CD8-positive, alpha-beta memory T cell (primary cell): ENCODE data around the gene GPS2. TPM values are rescaled to one million over a fixed set of nuclear protein-coding genes. Genes with fewer than 3 reads are reported as not detected.
A peak's percentile ranks its signal among the peaks of the same experiment; 100 is the strongest.

ENCODE experiments used
- CTCF ChIA-PET: fragments of 350-600 bp; sonication (Branson Sonifier 250); formaldehyde crosslinking; loops from one replicate; lab custom pipeline; 2021; ENCODE audit warnings: antibody characterized with exemption; lab: Charles Lee
- POLR2A ChIA-PET: fragments of 350-600 bp; sonication (Branson Sonifier 250); formaldehyde crosslinking; loops from one replicate; lab custom pipeline; 2021; ENCODE audit warnings: antibody characterized with exemption; lab: Charles Lee
- DNase-seq, 5 donors: peaks; one replicate each; pipeline versions ENCODE4 v3.0.0 to v3.0.0-alpha.2; 2020 to 2022; ENCODE audit warnings: mixed read lengths in 1 of 5
- H3K27ac ChIP-seq: one replicate; pipeline ENCODE4 v1.7.0; 2013; ENCODE audit warnings: low read depth, mild to moderate bottlenecking, low read length, moderate library complexity
- H3K27me3 ChIP-seq: 2 replicates; pipeline ENCODE4 v1.7.0; 2013; ENCODE audit warnings: low read length, mild to moderate bottlenecking; ENCODE audit not compliant: insufficient read depth, poor library complexity, severe bottlenecking
- H3K36me3 ChIP-seq: 2 replicates; pipeline ENCODE4 v1.7.0; 2013; ENCODE audit warnings: mild to moderate bottlenecking, low read length, moderate library complexity; ENCODE audit not compliant: insufficient read depth
- H3K4me1 ChIP-seq: 2 replicates; pipeline ENCODE4 v1.7.0; 2013; ENCODE audit warnings: mild to moderate bottlenecking, low read length, moderate library complexity; ENCODE audit not compliant: insufficient read depth
- H3K4me3 ChIP-seq: 2 replicates; pipeline ENCODE4 v1.7.0; 2013; ENCODE audit warnings: mild to moderate bottlenecking, low read length
- H3K9me3 ChIP-seq: 2 replicates; pipeline ENCODE4 v1.7.0; 2013; ENCODE audit warnings: mild to moderate bottlenecking, low read length
- H3K27ac Mint-ChIP-seq, 8 donors: one replicate each; pipeline ENCODE4 v1.8.0; 2020 to 2021; ENCODE audit warnings: mixed read lengths in 8 of 8, mild to moderate bottlenecking in 6 of 8, inconsistent platforms in 3 of 8, moderate library complexity in 3 of 8
- H3K27me3 Mint-ChIP-seq, 2 donors: one replicate each; pipeline ENCODE4 v1.8.0; 2020 to 2021; ENCODE audit warnings: mixed read lengths in 2 of 2, mild to moderate bottlenecking in 1 of 2, moderate library complexity in 1 of 2
- H3K36me3 Mint-ChIP-seq, 3 donors: one replicate each; pipeline ENCODE4 v1.8.0; 2020 to 2021; ENCODE audit warnings: mixed read lengths in 3 of 3, inconsistent platforms in 1 of 3, mild to moderate bottlenecking in 1 of 3
- H3K4me1 Mint-ChIP-seq, 3 donors: one replicate each; pipeline ENCODE4 v1.8.0; 2020 to 2021; ENCODE audit warnings: mixed read lengths in 3 of 3, inconsistent platforms in 1 of 3, mild to moderate bottlenecking in 1 of 3
- H3K4me3 Mint-ChIP-seq, 7 donors: one replicate each; pipeline ENCODE4 v1.8.0; 2020 to 2021; ENCODE audit warnings: mixed read lengths in 7 of 7, mild to moderate bottlenecking in 6 of 7, moderate library complexity in 4 of 7, inconsistent platforms in 2 of 7
- H3K9me3 Mint-ChIP-seq, 5 donors: one replicate each; pipeline ENCODE4 v1.8.0; 2020 to 2022; ENCODE audit warnings: mixed read lengths in 5 of 5, mild to moderate bottlenecking in 3 of 5, moderate library complexity in 2 of 5, inconsistent platforms in 1 of 5
- polyA plus RNA-seq: library from polyadenylated mRNA; unstranded; fragments of 300-500 nt; fragmentation: Illumina TruSeq; gene quantifications from one replicate; pipeline ENCODE4 v1.2.3, GENCODE V29; 2021
- total RNA-seq, 2 experiments: library from RNA; stranded (reverse); gene quantifications; one replicate each; pipeline ENCODE4 v1.2.3, GENCODE V29; 2021

Gene GPS2
- total and polyA plus RNA-seq, 3 experiments from 2014 or later = 81.1 to 116 (median 85.2) TPM

DNA sequence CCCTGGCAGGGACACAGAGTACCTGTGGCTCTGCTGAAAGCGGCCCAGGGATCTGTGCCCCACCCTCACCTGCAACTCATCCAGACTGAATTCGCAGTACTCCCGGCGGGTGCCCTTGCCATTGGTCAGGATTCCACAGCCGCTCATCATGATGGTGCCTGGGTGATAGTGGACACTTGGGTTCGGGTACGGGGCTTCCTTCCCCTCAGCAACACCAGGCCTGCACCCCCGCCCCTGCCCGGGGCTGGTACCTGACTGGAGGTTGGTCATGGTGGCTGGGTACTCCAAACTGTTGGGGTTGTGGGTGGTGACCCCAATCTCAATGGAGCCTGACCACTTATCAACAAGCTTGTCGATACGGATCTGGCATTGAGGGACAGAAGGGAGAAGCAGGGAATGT, 11.0 kb upstream of the GPS2 start:
- H3K9me3 ChIP-seq = no peaks in the 10 kb centered on the region
- H3K9me3 Mint-ChIP-seq = no peaks in the 10 kb centered on the region
- H3K27ac Mint-ChIP-seq = peak overlapping the region in 2 of 8 donors; percentile 75 to 82
- H3K4me1 Mint-ChIP-seq = peaks cover 26 to 44% (median 30%) of the 10 kb centered on the region in 3 donors
- DNase-seq = no peak
- peak overlapping the region in 1 of 7 donors; percentile 64 for H3K4me3 Mint-ChIP-seq
- ChIA-PET POLR2A (interaction anchor here (1.7 kb wide), 1 partner anchor 10 kb away, joined by 8 read pairs; the partner anchor contains the start of gene ACAP1), CTCF (interaction anchor here (1.1 to 9.8 kb wide), 5 partner anchors 12 to 111 kb away, joined by 3 to 85 read pairs (median 5); partner anchors contain the start of gene ACAP1)
- no peak overlapping the region for H3K27ac ChIP-seq
- no peak overlapping the region for H3K4me3 ChIP-seq
- peaks cover 0 to 2% of the 10 kb centered on the region in 2 donors for H3K27me3 Mint-ChIP-seq
- H3K36me3 ChIP-seq = peaks cover 28% of the 10 kb centered on the region
- peaks cover 0 to 65% (median 2%) of the 10 kb centered on the region in 3 donors for H3K36me3 Mint-ChIP-seq
- H3K4me1 ChIP-seq = peaks cover 32% of the 10 kb centered on the region
- no peaks in the 10 kb centered on the region for H3K27me3 ChIP-seq

DNA sequence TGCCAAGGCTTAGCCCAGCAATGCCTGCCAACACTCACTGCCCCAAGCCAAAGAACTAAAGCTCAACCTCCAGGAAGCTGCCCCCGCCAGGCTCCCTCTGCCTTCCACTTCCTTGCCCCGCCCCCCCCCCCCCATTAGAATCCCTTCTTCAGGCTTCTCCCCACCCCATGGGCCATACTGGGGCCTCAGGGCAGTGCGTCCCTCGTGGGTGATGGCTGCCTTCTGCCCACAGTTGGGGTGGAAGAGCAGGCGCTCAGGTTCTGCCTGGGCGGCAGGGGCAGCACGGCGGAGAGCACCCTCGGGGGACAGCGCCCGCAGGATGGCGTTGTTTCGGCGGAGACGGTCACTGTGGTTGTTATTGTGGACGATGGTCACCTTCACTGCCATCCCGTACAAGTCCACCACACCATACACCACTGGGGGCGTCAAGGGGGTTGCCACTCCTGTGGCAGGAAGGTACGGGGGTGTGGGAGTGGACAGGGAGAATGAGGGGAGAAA, 9.9 kb upstream of the GPS2 start:
- Mint-ChIP-seq H3K4me3 (no peak overlapping the region), H3K36me3 (peaks cover 0 to 76% (median 5%) of the 10 kb centered on the region in 3 donors), H3K4me1 (peaks cover 23 to 36% (median 25%) of the 10 kb centered on the region in 3 donors), H3K27me3 (peaks cover 0 to 2% of the 10 kb centered on the region in 2 donors), H3K27ac (no peak overlapping the region), H3K9me3 (no peaks in the 10 kb centered on the region)
- Histone ChIP-seq H3K4me3 (no peak overlapping the region), H3K4me1 (peaks cover 23% of the 10 kb centered on the region), H3K9me3 (no peaks in the 10 kb centered on the region), H3K27me3 (no peaks in the 10 kb centered on the region), H3K27ac (no peak overlapping the region), H3K36me3 (peaks cover 36% of the 10 kb centered on the region)
- no peak for DNase-seq
- CTCF ChIA-PET = interaction anchor here (0.6 to 9.8 kb wide), 9 partner anchors 10 to 111 kb away, joined by 3 to 85 read pairs (median 4); partner anchors contain the start of genes ACAP1, GPS2 and TMEM256
- POLR2A ChIA-PET = interaction anchor here (1.0 kb wide), 2 partner anchors 9 to 11 kb away, joined by 3 read pairs; partner anchors contain the start of gene ACAP1

DNA sequence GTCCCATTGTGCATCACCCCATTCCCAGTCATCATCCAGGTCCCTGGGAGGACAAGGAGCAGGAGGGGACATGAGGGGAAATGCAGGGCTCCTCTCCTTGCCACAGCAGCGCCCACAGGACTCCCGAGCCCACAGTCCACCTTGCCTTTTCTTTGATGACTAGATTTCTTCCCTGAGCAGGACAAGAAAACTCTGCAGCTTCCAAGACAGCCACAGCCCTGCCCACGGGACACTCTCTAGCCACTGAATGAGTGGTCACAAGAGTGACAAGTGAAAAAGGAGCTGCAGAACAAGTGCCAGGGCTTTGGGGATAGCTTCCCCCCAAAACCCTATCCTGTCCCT, 9.2 kb upstream of the GPS2 start:
- Histone ChIP-seq H3K4me1 (peaks cover 23% of the 10 kb centered on the region), H3K36me3 (peaks cover 36% of the 10 kb centered on the region), H3K27me3 (no peaks in the 10 kb centered on the region), H3K9me3 (no peaks in the 10 kb centered on the region), H3K4me3 (no peak overlapping the region), H3K27ac (no peak overlapping the region)
- Mint-ChIP-seq H3K9me3 (no peaks in the 10 kb centered on the region), H3K4me1 (peaks cover 17 to 30% (median 18%) of the 10 kb centered on the region in 3 donors), H3K27ac (peak overlapping the region in 2 of 8 donors; percentile 11 to 80), H3K4me3 (peak overlapping the region in 1 of 7 donors; percentile 58), H3K36me3 (peaks cover 0 to 73% (median 5%) of the 10 kb centered on the region in 3 donors), H3K27me3 (peaks cover 0 to 2% of the 10 kb centered on the region in 2 donors)
- ChIA-PET CTCF (interaction anchor here (0.6 to 9.8 kb wide), 10 partner anchors 9 to 112 kb away, joined by 3 to 85 read pairs (median 4); partner anchors contain the start of genes ACAP1, GPS2 and TMEM256), POLR2A (interaction anchor here (1.0 to 1.6 kb wide), 4 partner anchors 10 to 15 kb away, joined by 3 to 7 read pairs (median 4); partner anchors contain the start of gene ACAP1)
- DNase-seq = no peak

DNA sequence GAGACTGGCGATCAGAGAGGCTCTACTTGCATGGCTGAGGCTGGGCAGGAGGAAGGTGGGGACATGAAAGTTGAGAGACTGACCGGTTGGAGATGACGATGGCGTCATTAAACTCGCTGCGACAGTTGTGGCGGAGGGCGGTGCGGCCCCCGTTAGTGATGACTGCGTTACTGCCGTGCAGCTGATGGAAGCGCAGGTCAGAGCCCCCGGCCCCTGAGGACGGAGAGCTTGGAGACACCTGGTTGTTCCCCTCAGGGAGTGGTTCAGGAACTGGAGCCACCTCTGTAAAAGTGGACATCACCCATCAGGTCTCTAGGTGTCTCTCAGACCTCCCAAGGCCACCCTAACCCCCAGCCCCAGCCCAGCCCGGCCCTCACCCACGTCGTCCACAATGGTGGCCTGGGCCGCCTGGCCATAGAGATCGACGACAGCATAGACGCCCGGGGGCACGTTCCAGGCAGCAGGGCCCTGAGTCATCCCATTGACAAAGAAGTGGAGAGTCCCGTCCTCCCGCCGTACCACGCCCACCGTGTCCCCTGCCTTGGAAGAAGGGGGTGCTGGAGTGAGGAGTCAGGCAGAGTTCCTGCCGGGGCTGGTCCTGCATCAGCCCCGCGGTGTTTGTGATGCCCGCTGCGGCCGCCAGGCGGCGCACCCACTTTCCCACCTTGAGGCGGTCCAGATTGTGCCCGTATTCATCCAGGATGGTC, 8.7 kb upstream of the GPS2 start:
- POLR2A ChIA-PET = interaction anchor here (1.0 to 1.6 kb wide), 4 partner anchors 11 to 14 kb away, joined by 3 to 7 read pairs (median 4); partner anchors contain the start of gene ACAP1

DNA sequence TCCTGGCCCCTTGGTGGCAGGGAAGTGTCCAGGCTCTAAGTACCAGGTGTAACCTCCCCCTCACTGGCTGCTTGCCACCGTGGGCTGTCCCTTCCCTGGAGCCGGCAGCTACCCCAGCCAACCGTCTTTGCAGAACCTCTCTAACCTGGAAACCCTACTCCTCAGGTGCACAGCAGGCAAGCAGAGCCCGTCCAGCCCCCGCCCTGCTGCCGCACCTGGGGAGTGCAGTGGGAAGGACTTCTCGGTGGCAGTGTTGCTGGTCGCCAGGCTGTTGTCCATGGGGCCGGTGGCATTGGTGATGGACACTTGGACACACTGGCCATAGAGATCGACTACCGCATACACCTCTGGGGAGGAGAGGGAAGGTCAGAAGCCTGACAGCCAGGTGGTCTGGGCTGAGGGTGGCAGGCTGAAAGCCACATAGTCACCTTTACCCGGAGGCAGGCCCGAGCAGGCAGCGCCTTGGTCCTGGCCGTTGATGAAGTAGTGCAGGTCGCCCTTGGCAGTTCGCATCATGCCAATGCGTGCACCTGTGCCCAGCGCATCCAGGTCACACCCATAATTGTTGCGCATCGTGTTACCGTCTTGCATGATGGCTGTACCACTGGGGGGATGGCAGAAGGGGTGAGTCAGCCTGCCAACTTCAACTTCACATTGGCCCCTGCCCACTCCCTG, 7.5 kb upstream of the GPS2 start:
- Histone ChIP-seq H3K9me3 (no peaks in the 10 kb centered on the region), H3K4me3 (no peak overlapping the region), H3K27me3 (no peaks in the 10 kb centered on the region), H3K36me3 (peaks cover 36% of the 10 kb centered on the region), H3K4me1 (peaks cover 13% of the 10 kb centered on the region), H3K27ac (no peak overlapping the region)
- peaks cover 4 to 15% (median 6%) of the 10 kb centered on the region in 3 donors for H3K4me1 Mint-ChIP-seq
- ChIA-PET POLR2A (interaction anchor here (0.5 kb wide), 1 partner anchor 296 kb away, joined by 3 read pairs; no protein-coding TSS in a partner anchor), CTCF (interaction anchor here (1.0 to 9.8 kb wide), 4 partner anchors 8 to 42 kb away, joined by 3 to 85 read pairs (median 6); partner anchors contain the start of gene ACAP1)
- no peaks in the 10 kb centered on the region for H3K9me3 Mint-ChIP-seq
- no peak overlapping the region for H3K4me3 Mint-ChIP-seq
- H3K27ac Mint-ChIP-seq = no peak overlapping the region
- peaks cover 0 to 83% (median 8%) of the 10 kb centered on the region in 3 donors for H3K36me3 Mint-ChIP-seq
- no peaks in the 10 kb centered on the region for H3K27me3 Mint-ChIP-seq
- DNase-seq = no peak

More for the DNA sequence above, 8.7 kb upstream of the GPS2 start:
- peaks cover 23% of the 10 kb centered on the region for H3K4me1 ChIP-seq
- H3K36me3 Mint-ChIP-seq = peaks cover 0 to 74% (median 5%) of the 10 kb centered on the region in 3 donors
- CTCF ChIA-PET = interaction anchor here (0.5 to 9.8 kb wide), 9 partner anchors 9 to 48 kb away, joined by 3 to 85 read pairs (median 5); partner anchors contain the start of genes ACAP1 and GPS2
- no peaks in the 10 kb centered on the region for H3K27me3 ChIP-seq
- H3K4me1 Mint-ChIP-seq = peaks cover 16 to 27% (median 16%) of the 10 kb centered on the region in 3 donors
- DNase-seq = peak; percentile 54 to 76 (median 57)
- H3K4me3 Mint-ChIP-seq = peak overlapping the region in 2 of 7 donors; percentile 13 to 58
- H3K27ac Mint-ChIP-seq = peak overlapping the region in 4 of 8 donors; percentile 11 to 80 (median 39)
- no peaks in the 10 kb centered on the region for H3K9me3 Mint-ChIP-seq
- H3K27me3 Mint-ChIP-seq = no peaks in the 10 kb centered on the region
- H3K36me3 ChIP-seq = peaks cover 36% of the 10 kb centered on the region
- no peak overlapping the region for H3K4me3 ChIP-seq
- H3K9me3 ChIP-seq = no peaks in the 10 kb centered on the region
- no peak overlapping the region for H3K27ac ChIP-seq

DNA sequence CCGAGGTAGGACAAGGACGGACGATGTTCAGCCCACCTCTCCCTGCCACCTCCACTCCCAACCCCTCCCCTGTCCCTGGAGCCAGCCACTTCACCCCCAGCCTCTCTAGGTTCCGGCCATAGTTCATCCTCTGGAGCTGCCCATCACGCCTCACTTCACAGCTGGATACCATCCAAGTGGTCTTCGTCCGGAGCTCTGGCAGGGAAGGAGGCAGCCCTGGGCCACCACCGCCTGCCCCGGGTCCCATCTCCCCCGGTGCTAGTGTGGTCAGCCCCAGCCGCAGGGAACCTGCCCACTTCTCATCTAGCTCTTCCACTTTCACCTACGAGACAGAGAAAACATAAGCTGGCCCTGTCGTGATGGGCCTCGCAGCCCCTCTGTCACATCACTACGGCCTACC, 6.3 kb upstream of the GPS2 start:
- Mint-ChIP-seq H3K27me3 (no peaks in the 10 kb centered on the region), H3K4me3 (peak overlapping the region in 1 of 7 donors; percentile 42), H3K4me1 (peaks cover 4 to 9% (median 6%) of the 10 kb centered on the region in 3 donors), H3K36me3 (peaks cover 0 to 83% (median 11%) of the 10 kb centered on the region in 3 donors), H3K9me3 (no peaks in the 10 kb centered on the region), H3K27ac (peak overlapping the region in 1 of 8 donors; percentile 27)
- peaks cover 36% of the 10 kb centered on the region for H3K36me3 ChIP-seq
- H3K9me3 ChIP-seq = no peaks in the 10 kb centered on the region
- H3K4me1 ChIP-seq = peaks cover 13% of the 10 kb centered on the region
- CTCF ChIA-PET = interaction anchor here (1.2 to 9.8 kb wide), 3 partner anchors 9 to 34 kb away, joined by 4 to 85 read pairs (median 5); partner anchors contain the start of gene ACAP1
- H3K27me3 ChIP-seq = no peaks in the 10 kb centered on the region
- no peak overlapping the region for H3K4me3 ChIP-seq
- POLR2A ChIA-PET = no interaction called here
- H3K27ac ChIP-seq = no peak overlapping the region
- DNase-seq = no peak

DNA sequence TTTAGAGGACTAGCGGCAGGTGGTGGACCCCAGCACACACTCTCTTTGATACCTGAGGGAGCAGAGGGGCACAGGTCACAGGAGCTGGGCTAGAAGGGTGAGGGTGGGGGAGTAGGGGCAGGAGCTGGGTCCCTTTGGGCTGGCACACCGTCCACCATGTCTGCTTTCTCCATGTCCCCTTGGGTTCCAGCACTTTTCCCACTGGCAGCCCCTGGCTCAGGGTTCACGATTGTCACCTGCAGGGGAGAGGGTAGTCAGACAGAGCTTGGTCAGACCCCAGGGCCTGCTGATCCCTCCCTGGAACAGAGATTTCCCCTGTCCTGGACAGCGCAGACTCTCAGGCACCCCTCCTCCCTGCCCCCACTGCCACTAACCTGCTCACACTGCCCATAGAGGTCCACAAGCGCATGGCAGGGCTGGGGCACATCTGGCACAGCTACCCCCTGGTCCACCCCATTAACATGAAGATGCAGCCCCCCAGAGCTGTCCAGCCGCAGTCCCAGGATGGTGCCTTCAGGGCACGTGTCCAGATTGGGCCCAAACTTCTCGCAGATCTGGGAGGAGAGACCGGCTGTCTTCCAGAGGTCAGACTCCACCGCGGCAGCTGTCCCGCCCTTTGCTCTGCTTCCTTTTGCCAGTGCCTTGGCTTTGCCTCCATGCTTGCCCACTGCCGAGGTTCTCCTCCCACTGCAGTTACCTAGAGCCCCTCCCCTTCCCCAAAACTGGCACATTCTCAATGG, 3.1 kb upstream of the GPS2 start:
- Mint-ChIP-seq H3K27ac (peak overlapping the region in 4 of 8 donors; percentile 42 to 91 (median 65)), H3K4me3 (peak overlapping the region in 3 of 7 donors; percentile 34 to 86 (median 80)), H3K4me1 (peaks cover 15 to 28% (median 21%) of the 10 kb centered on the region in 3 donors), H3K9me3 (no peaks in the 10 kb centered on the region), H3K36me3 (peaks cover 0 to 82% (median 11%) of the 10 kb centered on the region in 3 donors), H3K27me3 (peaks cover 0 to 2% of the 10 kb centered on the region in 2 donors)
- Histone ChIP-seq H3K4me1 (peaks cover 21% of the 10 kb centered on the region), H3K9me3 (no peaks in the 10 kb centered on the region), H3K27ac (no peak overlapping the region), H3K36me3 (peaks cover 39% of the 10 kb centered on the region), H3K27me3 (no peaks in the 10 kb centered on the region), H3K4me3 (no peak overlapping the region)
- DNase-seq = no peak
- ChIA-PET CTCF (interaction anchor here (1.0 to 1.4 kb wide), 3 partner anchors 13 to 37 kb away, joined by 3 to 4 read pairs (median 4); partner anchors contain the start of gene TMEM95), POLR2A (no interaction called here)
